Activated T-cell treated with anti-CD3 and anti-CD28 coated beads for 1 hour (primary cell): Measurements from ENCODE around the gene GJB5.
"Not testable (repeated sequence)": the region's sequence is repeated elsewhere in the genome, so short reads cannot be mapped to it uniquely, and the experiment has no call there.

ENCODE experiments used
- DNase-seq: peaks from one replicate; pipeline ENCODE4 v3.0.0-alpha.2; 2020; ENCODE audit warnings: low read depth

Gene GJB5

GRCh38 chr1:34745666-34746065, 9.2 kb upstream of the GJB5 start:
- DNase-seq = no peak

- no peak for DNase-seq
Measured at GRCh38 chr1:34746101-34746500, 8.7 kb upstream of the GJB5 start.

- DNase-seq = no peak
Measured at GRCh38 chr1:34746785-34747637, 7.8 kb upstream of the GJB5 start.

GRCh38 chr1:34747638-34747941, 7.3 kb upstream of the GJB5 start:
- DNase-seq = no peak

- DNase-seq = no peak
Measured at GRCh38 chr1:34749992-34750391, 4.9 kb upstream of the GJB5 start.

- DNase-seq = no peak
Measured at GRCh38 chr1:34750610-34751009, 4.2 kb upstream of the GJB5 start.

GRCh38 chr1:34753163-34753562, 1.7 kb upstream of the GJB5 start:
- DNase-seq = no peak

GRCh38 chr1:34755961-34756360, 1.1 kb downstream of the GJB5 start:
- no peak for DNase-seq

GRCh38 chr1:34757386-34757785, 2.5 kb downstream of the GJB5 start:
- no peak for DNase-seq

- DNase-seq = no peak
Measured at GRCh38 chr1:34758751-34759150, 3.9 kb downstream of the GJB5 start.

- DNase-seq = no peak
Measured at GRCh38 chr1:34759503-34760357, 4.9 kb downstream of the GJB5 start, which contains the start of gene GJB4. GJB4 (plus strand) TSS chr1:34759740; CDS start chr1:34761255, 1,515 bp downstream.

GRCh38 chr1:34761176-34761761, 6.4 kb downstream of the GJB5 start:
- no peak for DNase-seq

GRCh38 chr1:34761776-34762307, 7.0 kb downstream of the GJB5 start:
- no peak for DNase-seq

- no peak for DNase-seq
Measured at GRCh38 chr1:34762474-34763141, 7.8 kb downstream of the GJB5 start.

- DNase-seq = no peak
Measured at GRCh38 chr1:34763142-34763781, 8.4 kb downstream of the GJB5 start.

GRCh38 chr1:34768856-34769255, 14.0 kb downstream of the GJB5 start:
- no peak for DNase-seq

GRCh38 chr1:34770891-34771504, 16.2 kb downstream of the GJB5 start:
- DNase-seq = no peak

- DNase-seq = no peak
Measured at GRCh38 chr1:34771573-34772371, 16.9 kb downstream of the GJB5 start.

- not testable (repeated sequence) for DNase-seq
Measured at GRCh38 chr1:34773114-34773513, 18.3 kb downstream of the GJB5 start.

GRCh38 chr1:34774957-34775356, 20.1 kb downstream of the GJB5 start:
- DNase-seq = no peak
